Left ventricle myocardium inferior (tissue), 1 donor: ENCODE results near the gene DNAH5. TPM values are rescaled to one million over a fixed set of nuclear protein-coding genes. Genes with fewer than 3 reads are reported as not detected.

Source experiments
- DNase-seq: peaks from one replicate; pipeline ENCODE4 v3.0.0-alpha.2; 2020
- H3K27ac ChIP-seq: fragments of 200-600 bp; replicated peaks from 2 replicates; pipeline ENCODE4 v1.8.0; 2021
- H3K27me3 ChIP-seq: fragments of 200-600 bp; 2 replicates; pipeline ENCODE4 v1.8.0; 2021; ENCODE audit warnings: low read depth
- H3K36me3 ChIP-seq: fragments of 200-600 bp; 2 replicates; pipeline ENCODE4 v1.8.0; 2021
- H3K4me1 ChIP-seq: fragments of 200-600 bp; 2 replicates; pipeline ENCODE4 v1.8.0; 2021
- H3K4me3 ChIP-seq: fragments of 200-600 bp; 2 replicates; pipeline ENCODE4 v1.8.0; 2021; ENCODE audit warnings: mild to moderate bottlenecking, moderate library complexity
- H3K9me3 ChIP-seq: fragments of 200-600 bp; replicated peaks from 2 replicates; pipeline ENCODE4 v1.8.0; 2021
- CTCF ChIP-seq: fragments of 200-600 bp; IDR thresholded peaks from 2 replicates; pipeline ENCODE4 v1.8.0; 2021; ENCODE audit warnings: antibody characterized with exemption, mild to moderate bottlenecking, borderline replicate concordance
- intact Hi-C: fragments of 100-400 bp; cut with micrococcal nuclease; formaldehyde crosslinking; loops from one replicate; pipeline ENCODE4 v1.11.0; 2022
- total RNA-seq: library from RNA; stranded (reverse); fragmentation: NEBNext Ultra II Directional; extraction: Animal tissue kit (Norgen Biotek cat#: 25700); gene quantifications from one replicate; pipeline ENCODE4 v1.2.1, GENCODE V29; 2021
- donor health status: DM: no; HTN: yes; CAD: no; lungs with severe emphysema.

Gene DNAH5
- total RNA-seq, 1 donor from 2014 or later = 0.14 TPM

GRCh38 chr5:13957032-13957645 is 12.7 kb upstream of the DNAH5 start:
- peak; percentile 65 for TF ChIP-seq CTCF
- intact Hi-C loops = no loop called here
- Histone ChIP-seq H3K36me3 (no peaks in the 10 kb centered on the region), H3K4me1 (no peaks in the 10 kb centered on the region), H3K27me3 (peaks cover 38% of the 10 kb centered on the region), H3K9me3 (no peaks in the 10 kb centered on the region), H3K4me3 (no peak overlapping the region), H3K27ac (no peak overlapping the region)
- DNase-seq = no peak

DNA sequence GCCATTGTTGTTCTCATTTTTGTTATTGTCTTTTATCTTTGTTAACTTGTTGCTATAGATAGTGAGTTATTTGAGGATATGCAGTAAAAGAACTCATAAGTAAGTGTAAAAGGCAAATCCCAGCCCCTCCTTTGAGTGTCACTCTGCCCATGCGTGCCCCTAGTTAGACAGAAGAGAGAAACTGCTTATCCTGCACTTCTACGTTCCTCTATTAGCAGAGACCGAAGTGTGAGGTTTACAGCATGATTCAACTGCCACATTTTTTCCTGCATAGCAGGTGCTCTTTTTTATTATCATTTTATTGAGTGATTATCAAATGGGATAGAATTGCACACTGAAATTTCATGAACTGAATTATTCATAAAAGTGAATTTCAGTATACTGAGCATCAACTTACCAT is 12.0 kb upstream of the DNAH5 start:
- no peak for DNase-seq
- no peak overlapping the region for H3K27ac ChIP-seq
- TF ChIP-seq CTCF = no peak
- H3K4me3 ChIP-seq = no peak overlapping the region
- H3K9me3 ChIP-seq = no peaks in the 10 kb centered on the region
- intact Hi-C loops = no loop called here
- no peaks in the 10 kb centered on the region for H3K4me1 ChIP-seq
- no peaks in the 10 kb centered on the region for H3K36me3 ChIP-seq
- H3K27me3 ChIP-seq = peaks cover 44% of the 10 kb centered on the region

- no peak overlapping the region for H3K4me3 ChIP-seq
- H3K27ac ChIP-seq = no peak overlapping the region
- no peaks in the 10 kb centered on the region for H3K36me3 ChIP-seq
- H3K4me1 ChIP-seq = no peaks in the 10 kb centered on the region
- no peak for TF ChIP-seq CTCF
- H3K9me3 ChIP-seq = no peaks in the 10 kb centered on the region
- intact Hi-C loops = no loop called here
- peaks cover 45% of the 10 kb centered on the region for H3K27me3 ChIP-seq
- no peak for DNase-seq
Observed at GRCh38 chr5:13955896-13956295, 11.4 kb upstream of the DNAH5 start.

DNA sequence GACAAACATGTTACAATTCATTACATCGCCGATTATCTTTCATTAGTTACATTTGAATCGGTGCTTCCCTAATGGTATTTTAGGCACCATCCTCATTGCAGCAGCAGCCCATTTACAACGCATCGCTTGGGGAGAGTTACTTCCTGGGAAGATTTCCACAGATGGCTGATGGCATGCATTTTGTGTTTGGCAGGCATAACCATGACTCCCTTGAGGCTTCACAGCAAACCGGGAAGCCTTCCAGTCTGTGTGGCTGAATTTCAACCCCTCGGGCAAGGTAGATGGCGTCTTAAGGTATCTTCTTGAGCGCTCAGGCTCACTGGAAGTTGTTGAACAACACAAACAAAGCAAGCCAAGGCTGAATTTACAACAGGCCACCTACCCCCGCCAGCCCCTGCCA is 1.6 kb upstream of the DNAH5 start:
- Histone ChIP-seq H3K36me3 (no peaks in the 10 kb centered on the region), H3K4me3 (no peak overlapping the region), H3K4me1 (no peaks in the 10 kb centered on the region), H3K27ac (no peak overlapping the region), H3K9me3 (no peaks in the 10 kb centered on the region), H3K27me3 (peaks cover 18% of the 10 kb centered on the region)
- no peak for TF ChIP-seq CTCF
- intact Hi-C loops = no loop called here
- no peak for DNase-seq

DNA sequence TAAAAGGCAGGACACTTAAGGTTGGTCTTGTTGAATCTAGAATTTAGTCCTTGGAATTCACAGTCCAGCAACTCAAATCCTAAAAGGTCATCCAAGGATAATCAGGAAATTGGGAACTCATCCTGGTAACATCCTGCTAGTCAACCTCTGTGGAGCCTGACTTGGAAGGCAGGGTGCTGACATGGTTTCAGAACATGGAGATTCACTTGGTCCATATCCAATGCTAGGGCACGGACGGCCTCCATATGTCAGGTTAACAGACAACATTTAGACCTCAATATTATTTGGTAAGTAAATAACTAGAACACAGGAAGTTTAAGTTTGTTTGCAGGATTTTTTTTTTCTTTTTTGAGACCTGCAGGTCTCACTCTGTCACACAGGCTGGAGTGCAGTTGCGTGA is 783 bp upstream of the DNAH5 start:
- intact Hi-C loops = no loop called here
- no peak overlapping the region for H3K4me3 ChIP-seq
- peaks cover 23% of the 10 kb centered on the region for H3K27me3 ChIP-seq
- H3K9me3 ChIP-seq = no peaks in the 10 kb centered on the region
- H3K36me3 ChIP-seq = no peaks in the 10 kb centered on the region
- TF ChIP-seq CTCF = no peak
- H3K4me1 ChIP-seq = no peaks in the 10 kb centered on the region
- no peak overlapping the region for H3K27ac ChIP-seq
- DNase-seq = no peak
